Natural killer cell (primary cell): ENCODE data around the gene GABRB1. TPM values are rescaled to one million over a fixed set of nuclear protein-coding genes. Genes with fewer than 3 reads are reported as not detected.

ENCODE experiments used
- ATAC-seq, 3 donors: fragments of 150-1000 bp in 2 of 3; fragments of 200-7000 bp in 1 of 3; cut with Tn5 transposase; 1 replicate in 1 of 3; 2 replicates in 2 of 3; pipeline ENCODE4 v1.10.0; 2021; ENCODE audit warnings: mild to moderate bottlenecking in 2 of 3, moderate library complexity in 2 of 3
- DNase-seq, 2 donors: peaks; one replicate each; pipeline versions ENCODE4 v3.0.0 to v3.0.0-alpha.2; 2013 to 2021; ENCODE audit warnings: mixed read lengths in 1 of 2
- H3K27ac ChIP-seq: one replicate; pipeline ENCODE4 v1.5.1; 2013; ENCODE audit warnings: mild to moderate bottlenecking, low read length
- H3K27me3 ChIP-seq: one replicate; pipeline ENCODE4 v1.6.1; 2013; ENCODE audit warnings: low read length; ENCODE audit not compliant: control insufficient read depth, insufficient read depth
- H3K36me3 ChIP-seq: one replicate; pipeline ENCODE4 v1.6.1; 2013; ENCODE audit warnings: low read length; ENCODE audit not compliant: control insufficient read depth, insufficient read depth
- H3K4me1 ChIP-seq: one replicate; pipeline ENCODE4 v1.6.1; 2013; ENCODE audit warnings: low read length; ENCODE audit not compliant: control insufficient read depth, insufficient read depth
- H3K4me3 ChIP-seq: one replicate; pipeline ENCODE4 v1.5.1; 2013; ENCODE audit warnings: low read length
- H3K9me3 ChIP-seq: one replicate; pipeline ENCODE4 v1.6.1; 2013; ENCODE audit warnings: low read length; ENCODE audit not compliant: control insufficient read depth, insufficient read depth
- H3K27ac Mint-ChIP-seq, 2 donors: one replicate each; pipeline ENCODE4 v1.8.0; 2022; ENCODE audit warnings: mild to moderate bottlenecking in 2 of 2, mixed read lengths in 2 of 2, moderate library complexity in 1 of 2
- H3K27me3 Mint-ChIP-seq, 2 donors: one replicate each; pipeline ENCODE4 v1.8.0; 2022; ENCODE audit warnings: low read depth in 2 of 2, mixed read lengths in 2 of 2
- H3K36me3 Mint-ChIP-seq: one replicate; pipeline ENCODE4 v1.8.0; 2022; ENCODE audit warnings: mixed read lengths
- H3K4me1 Mint-ChIP-seq, 2 donors: one replicate each; pipeline ENCODE4 v1.8.0; 2022; ENCODE audit warnings: mixed read lengths in 2 of 2
- H3K4me3 Mint-ChIP-seq: one replicate; pipeline ENCODE4 v1.8.0; 2022; ENCODE audit warnings: mild to moderate bottlenecking, moderate library complexity, mixed read lengths
- H3K9me3 Mint-ChIP-seq, 2 donors: one replicate each; pipeline ENCODE4 v1.8.0; 2022; ENCODE audit warnings: mixed read lengths in 2 of 2
- CTCF ChIP-seq: fragments of 200-600 bp; IDR thresholded peaks from one replicate; pipeline ENCODE4 v1.8.0; 2022; ENCODE audit warnings: antibody characterized with exemption
- WGBS: methylation state at CpG from one replicate; pipeline ENCODE4 v1.1.7; 2013; ENCODE audit warnings: missing lambda C conversion rate; ENCODE audit not compliant: insufficient coverage; 5-methylcytosine and 5-hydroxymethylcytosine counted together
- intact Hi-C: fragments of 100-400 bp; cut with micrococcal nuclease; formaldehyde crosslinking; loops from one replicate; pipeline ENCODE4 v1.14.2; 2022
- total RNA-seq, 4 donors: library from RNA; stranded (reverse); fragments of 120-200 nt in 1 of 4; gene quantifications; one replicate each; pipeline versions ENCODE4 v1.2.3 to v1.2.4, GENCODE V29; 2013 to 2022

The GABRB1 gene
- total RNA-seq, 3 donors from 2014 or later (not counting 1 experiment from before 2014, with no cell fraction given), result not detected

GRCh38 chr4:47382846-47383360 lies 351.5 kb downstream of the GABRB1 start:
- Mint-ChIP-seq H3K27me3 (peaks cover 10 to 16% of the 10 kb centered on the region in 2 donors), H3K4me1 (no peaks in the 10 kb centered on the region), H3K27ac (no peak overlapping the region), H3K9me3 (no peaks in the 10 kb centered on the region), H3K36me3 (no peaks in the 10 kb centered on the region), H3K4me3 (no peak overlapping the region)
- intact Hi-C loops, result loop anchor here (2.0 kb wide), 1 partner anchor 538 kb away; no protein-coding TSS in a partner anchor
- 82% methylated on average over 2 of the region's 2 CpGs for WGBS
- TF ChIP-seq CTCF, result no peak
- no peaks in the 10 kb centered on the region for H3K9me3 ChIP-seq
- DNase-seq, result no peak
- no peak overlapping the region for H3K4me3 ChIP-seq
- no peaks in the 10 kb centered on the region for H3K36me3 ChIP-seq
- H3K4me1 ChIP-seq, result no peaks in the 10 kb centered on the region
- H3K27ac ChIP-seq, result no peak overlapping the region
- H3K27me3 ChIP-seq, result no peaks in the 10 kb centered on the region
- no peak for ATAC-seq

GRCh38 chr4:47383829-47384427 lies 352.6 kb downstream of the GABRB1 start:
- Histone ChIP-seq H3K4me1 (no peaks in the 10 kb centered on the region), H3K4me3 (no peak overlapping the region), H3K27ac (no peak overlapping the region), H3K27me3 (no peaks in the 10 kb centered on the region), H3K9me3 (no peaks in the 10 kb centered on the region), H3K36me3 (no peaks in the 10 kb centered on the region)
- Mint-ChIP-seq H3K36me3 (no peaks in the 10 kb centered on the region), H3K27me3 (peaks cover 13 to 16% of the 10 kb centered on the region in 2 donors), H3K4me3 (no peak overlapping the region), H3K27ac (no peak overlapping the region), H3K9me3 (no peaks in the 10 kb centered on the region), H3K4me1 (no peaks in the 10 kb centered on the region)
- peak; percentile 68 for TF ChIP-seq CTCF
- intact Hi-C loops, result loop anchor here (2.0 kb wide), 1 partner anchor 539 kb away; no protein-coding TSS in a partner anchor
- WGBS, result no CpG with 5 or more reads among the region's 4 CpGs
- DNase-seq, result peak in 1 of 2 donors; percentile 45
- peak in 1 of 3 donors; percentile 48 for ATAC-seq

GRCh38 chr4:47386146-47386545 lies 354.8 kb downstream of the GABRB1 start:
- H3K27me3 Mint-ChIP-seq, result peaks cover 13 to 16% of the 10 kb centered on the region in 2 donors
- H3K9me3 Mint-ChIP-seq, result no peaks in the 10 kb centered on the region
- intact Hi-C loops, result no loop called here
- no peak for TF ChIP-seq CTCF
- Histone ChIP-seq H3K27ac (no peak overlapping the region), H3K4me1 (no peaks in the 10 kb centered on the region), H3K4me3 (no peak overlapping the region), H3K9me3 (no peaks in the 10 kb centered on the region), H3K27me3 (no peaks in the 10 kb centered on the region), H3K36me3 (no peaks in the 10 kb centered on the region)
- H3K4me1 Mint-ChIP-seq, result no peaks in the 10 kb centered on the region
- WGBS, result no CpG with 5 or more reads among the region's 1 CpG
- H3K27ac Mint-ChIP-seq, result no peak overlapping the region
- no peaks in the 10 kb centered on the region for H3K36me3 Mint-ChIP-seq
- H3K4me3 Mint-ChIP-seq, result no peak overlapping the region
- no peak for ATAC-seq
- no peak for DNase-seq
